IMR-90 (cell line): ENCODE data around the gene RAB4B. TPM values are rescaled to one million over a fixed set of nuclear protein-coding genes. Genes with fewer than 3 reads are reported as not detected.

Experiments
- ATAC-seq: fragments of 200-7000 bp; cut with Tn5 transposase; 2 replicates; pipeline ENCODE4 v1.9.1; 2020; ENCODE audit warnings: low read depth, mild to moderate bottlenecking, moderate library complexity
- BruUV-seq: library from RNA; stranded (reverse); fragments of 400-500 nt; replicated peaks from 2 replicates; lab custom pipeline; 2021; lab: Mats Ljungman, UMichigan
- CTCF ChIA-PET: fragments of 300-600 bp; formaldehyde crosslinking; extraction: SDS; loops from one replicate; lab custom pipeline; 2021; ENCODE audit warnings: antibody characterized with exemption; lab: Yijun Ruan, JAX
- POLR2A ChIA-PET: fragments of 300-600 bp; sonication (Branson Sonifier 250); formaldehyde crosslinking; loops from one replicate; lab custom pipeline; 2022; ENCODE audit warnings: antibody characterized with exemption; ENCODE audit not compliant: unreplicated experiment; lab: Charles Lee
- DNase-seq: peaks from one replicate; pipeline ENCODE4 v3.0.0; 2013
- H2AFZ ChIP-seq: replicated peaks from 2 replicates; pipeline ENCODE3; 2013; ENCODE audit warnings: low read length, mild to moderate bottlenecking; ENCODE audit not compliant: poor library complexity
- H2AK5ac ChIP-seq: 2 replicates; pipeline ENCODE4 v1.6.1; 2013; ENCODE audit warnings: low read depth, low read length, inconsistent platforms
- H2AK9ac ChIP-seq: replicated peaks from 2 replicates; pipeline ENCODE3; 2013; ENCODE audit warnings: mild to moderate bottlenecking, low read depth, low read length, moderate library complexity; ENCODE audit not compliant: poor library complexity
- H2BK120ac ChIP-seq: 2 replicates; pipeline ENCODE4 v1.6.1; 2013; ENCODE audit warnings: low read depth, low read length, inconsistent platforms
- H2BK15ac ChIP-seq: 3 replicates; pipeline ENCODE4 v1.6.1; 2013; ENCODE audit warnings: low read depth, low read length, inconsistent platforms
- H2BK20ac ChIP-seq: 2 replicates; pipeline ENCODE4 v1.6.1; 2013; ENCODE audit warnings: low read depth, mild to moderate bottlenecking, inconsistent platforms, low read length, moderate library complexity
- H2BK5ac ChIP-seq: 2 replicates; pipeline ENCODE4 v1.6.1; 2013; ENCODE audit warnings: mild to moderate bottlenecking, low read depth, low read length, inconsistent platforms; ENCODE audit not compliant: poor library complexity, severe bottlenecking
- H3K14ac ChIP-seq: replicated peaks from 2 replicates; pipeline ENCODE4 v1.6.1; 2013; ENCODE audit warnings: low read depth, low read length, inconsistent platforms
- H3K18ac ChIP-seq: 2 replicates; pipeline ENCODE4 v1.6.1; 2013; ENCODE audit warnings: low read depth, low read length, control low read depth
- H3K23ac ChIP-seq: 2 replicates; pipeline ENCODE4 v1.6.1; 2013; ENCODE audit warnings: low read depth, low read length, inconsistent platforms
- H3K27ac ChIP-seq: 2 replicates; pipeline ENCODE4 v1.5.1; 2013; ENCODE audit warnings: mild to moderate bottlenecking, control low read depth, low read length; ENCODE audit not compliant: insufficient read depth
- H3K27me3 ChIP-seq: 2 replicates; pipeline ENCODE4 v1.6.1; 2013; ENCODE audit warnings: low read length; ENCODE audit not compliant: control insufficient read depth, insufficient read depth
- H3K36me3 ChIP-seq: 2 replicates; pipeline ENCODE4 v1.6.1; 2013; ENCODE audit warnings: low read length, mixed read lengths; ENCODE audit not compliant: control insufficient read depth, insufficient read depth
- H3K4ac ChIP-seq: 2 replicates; pipeline ENCODE4 v1.6.1; 2013; ENCODE audit warnings: low read depth, low read length, inconsistent platforms
- H3K4me1 ChIP-seq: 2 replicates; pipeline ENCODE4 v1.6.1; 2013; ENCODE audit warnings: low read length, mixed read lengths; ENCODE audit not compliant: control insufficient read depth, insufficient read depth
- H3K4me2 ChIP-seq: 2 replicates; pipeline ENCODE4 v1.6.1; 2013; ENCODE audit warnings: low read depth, mild to moderate bottlenecking, control low read depth, low read length, moderate library complexity
- H3K4me3 ChIP-seq: 2 replicates; pipeline ENCODE4 v1.5.1; 2013; ENCODE audit warnings: low read depth, mild to moderate bottlenecking, control low read depth, low read length, moderate library complexity; ENCODE audit not compliant: insufficient read depth
- H3K56ac ChIP-seq: 2 replicates; pipeline ENCODE4 v1.6.1; 2013; ENCODE audit warnings: low read length, inconsistent platforms; ENCODE audit not compliant: insufficient read depth; ENCODE audit errors: extremely low read depth
- H3K79me1 ChIP-seq, 2 experiments: 2 replicates each; pipeline ENCODE4 v1.6.1; 2013; ENCODE audit warnings: low read length in 2 of 2, inconsistent platforms in 1 of 2, low read depth in 1 of 2
- H3K9ac ChIP-seq: 2 replicates; pipeline ENCODE4 v1.6.1; 2013; ENCODE audit warnings: low read depth, low read length, control low read depth
- H3K9me1 ChIP-seq: 2 replicates; pipeline ENCODE4 v1.6.1; 2013; ENCODE audit warnings: low read length, inconsistent platforms; ENCODE audit not compliant: insufficient read depth
- H3K9me3 ChIP-seq: 2 replicates; pipeline ENCODE4 v1.6.1; 2013; ENCODE audit warnings: low read length; ENCODE audit not compliant: control insufficient read depth, insufficient read depth
- H4K20me1 ChIP-seq: 2 replicates; pipeline ENCODE4 v1.6.1; 2013; ENCODE audit warnings: low read length, inconsistent platforms; ENCODE audit not compliant: insufficient read depth
- H4K5ac ChIP-seq: 2 replicates; pipeline ENCODE4 v1.6.1; 2013; ENCODE audit warnings: mild to moderate bottlenecking, low read depth, low read length, control low read depth
- H4K8ac ChIP-seq, 2 experiments: 2 replicates each; pipeline ENCODE4 v1.6.1; 2013; ENCODE audit warnings: low read depth in 2 of 2, low read length in 2 of 2, control low read depth in 1 of 2, inconsistent platforms in 1 of 2
- H4K91ac ChIP-seq: 2 replicates; pipeline ENCODE4 v1.6.1; 2013; ENCODE audit warnings: low read depth, low read length, inconsistent platforms; ENCODE audit not compliant: insufficient read depth
- FOS ChIP-seq: fragments of 150-350 bp; IDR thresholded peaks from 2 replicates; pipeline ENCODE4 v1.6.1; 2016; ENCODE audit warnings: low read depth, low read length
- MXI1 ChIP-seq: IDR thresholded peaks from 2 replicates; pipeline ENCODE4 v1.6.1; 2012; ENCODE audit warnings: low read depth, mild to moderate bottlenecking, low read length, moderate library complexity, borderline replicate concordance
- SMC3 ChIP-seq: fragments of 150-350 bp; IDR thresholded peaks from 2 replicates; pipeline ENCODE4 v1.6.1; 2016; ENCODE audit warnings: low read depth, mild to moderate bottlenecking, antibody characterized with exemption, low read length, moderate library complexity
- USF2 ChIP-seq: fragments of 150-350 bp; IDR thresholded peaks from 2 replicates; pipeline ENCODE4 v1.6.1; 2017; ENCODE audit warnings: mild to moderate bottlenecking, antibody characterized with exemption, low read length, low read depth
- WGBS, 2 experiments: methylation state at CpG; one replicate each; pipeline versions ENCODE4 v1.1.5 to v1.1.7; 2013; ENCODE audit warnings: missing lambda C conversion rate in 2 of 2; ENCODE audit not compliant: insufficient read length in 1 of 2; ENCODE audit errors: extremely low coverage in 2 of 2; 5-methylcytosine and 5-hydroxymethylcytosine counted together
- dilution Hi-C: fragments of 300-500 bp; cut with HindIII; formaldehyde crosslinking; loops from one replicate; pipeline ENCODE4 v1.14.3; 2018; ENCODE audit warnings: low sequenced_read_pairs; ENCODE audit not compliant: unreplicated experiment
- in situ Hi-C: fragments of 300-500 bp; cut with MboI; formaldehyde crosslinking; loops from 3 replicates; pipeline ENCODE4 v1.14.3; 2019; ENCODE audit warnings: low sequenced_read_pairs, inconsistent platforms, mixed read lengths
- intact Hi-C: fragments of 100-400 bp; cut with micrococcal nuclease; formaldehyde crosslinking; loops from 2 replicates; pipeline ENCODE4 v1.10.0; 2022
- polyA plus RNA-seq, 3 experiments: library from polyadenylated mRNA; depleted of rRNA; stranded (reverse); fragments of >200 nt; gene quantifications; 2 replicates each; pipeline ENCODE4 v1.2.3, GENCODE V29; 2012; ENCODE audit warnings: low replicate concordance in 1 of 3
- total RNA-seq: library from RNA; depleted of rRNA; stranded (reverse); fragments of >200 nt; gene quantifications from 2 replicates; pipeline ENCODE4 v1.2.3, GENCODE V29; 2012

The RAB4B gene
- total and polyA plus RNA-seq, 2 of the 4 experiments (the other 2 are of a cell fraction) = 7.9 to 21.4 TPM

- Histone ChIP-seq H2AFZ (no peak overlapping the region), H3K79me1 (peaks cover 0 to 4% of the 10 kb centered on the region in 2 experiments; a peak in 1 of 4 replicates), H4K5ac (no peak overlapping the region), H2AK9ac (no peak overlapping the region), H3K27me3 (no peaks in the 10 kb centered on the region), H3K23ac (no peak overlapping the region), H3K4ac (no peak overlapping the region), H3K27ac (no peak overlapping the region), H3K4me2 (no peak overlapping the region), H2AK5ac (no peak overlapping the region), H4K91ac (no peak overlapping the region), H3K4me1 (no peaks in the 10 kb centered on the region), H3K56ac (no peak overlapping the region), H2BK120ac (no peak overlapping the region), H3K36me3 (peaks cover 66% of the 10 kb centered on the region), H3K9ac (no peak overlapping the region), H3K9me1 (no peaks in the 10 kb centered on the region), H2BK5ac (no peak overlapping the region), H4K20me1 (no peaks in the 10 kb centered on the region), H3K18ac (no peak overlapping the region), H3K9me3 (no peaks in the 10 kb centered on the region), H3K4me3 (no peak overlapping the region), H4K8ac (no peak overlapping the region), H2BK15ac (no peak overlapping the region), H3K14ac (no peak overlapping the region), H2BK20ac (no peak overlapping the region)
- BruUV-seq = no TSS peak
- TF ChIP-seq FOS = no peak
- no peak for TF ChIP-seq SMC3
- no peak for TF ChIP-seq USF2
- TF ChIP-seq MXI1 = no peak
- WGBS, 2 experiments = 94% methylated on average over 6 of the region's 11 CpGs; no CpG with 5 or more reads in 1 of the 2 experiments
- ATAC-seq (no peak), DNase-seq (no peak)
- POLR2A ChIA-PET = no interaction called here
- CTCF ChIA-PET = no interaction called here
- intact Hi-C loops = no loop called here
- dilution Hi-C loops = no loop called here
- in situ Hi-C loops = no loop called here
Measured at GRCh38 chr19:40735013-40735771, 42.9 kb upstream of the RAB4B start.
